ENCODE data around the gene RAB36. TPM values are rescaled to one million over a fixed set of nuclear protein-coding genes. Genes with fewer than 3 reads are reported as not detected.

The RAB36 gene
- total RNA-seq, 3 donors from 2014 or later (not counting 1 experiment from before 2014, with no cell fraction given) = 1.7 to 2.9 (median 2.6) TPM

GRCh38 chr22:23112472-23113012 is 32.7 kb upstream of the RAB36 start:
- no peak for DNase-seq
- Mint-ChIP-seq H3K9me3 (no peaks in the 10 kb centered on the region), H3K4me3 (no peak overlapping the region), H3K4me1 (no peaks in the 10 kb centered on the region), H3K27ac (no peak overlapping the region), H3K36me3 (no peaks in the 10 kb centered on the region), H3K27me3 (ENCODE audit: low read depth in 2 of 2) (no peaks in the 10 kb centered on the region)
- TF ChIP-seq, protein P1, sequence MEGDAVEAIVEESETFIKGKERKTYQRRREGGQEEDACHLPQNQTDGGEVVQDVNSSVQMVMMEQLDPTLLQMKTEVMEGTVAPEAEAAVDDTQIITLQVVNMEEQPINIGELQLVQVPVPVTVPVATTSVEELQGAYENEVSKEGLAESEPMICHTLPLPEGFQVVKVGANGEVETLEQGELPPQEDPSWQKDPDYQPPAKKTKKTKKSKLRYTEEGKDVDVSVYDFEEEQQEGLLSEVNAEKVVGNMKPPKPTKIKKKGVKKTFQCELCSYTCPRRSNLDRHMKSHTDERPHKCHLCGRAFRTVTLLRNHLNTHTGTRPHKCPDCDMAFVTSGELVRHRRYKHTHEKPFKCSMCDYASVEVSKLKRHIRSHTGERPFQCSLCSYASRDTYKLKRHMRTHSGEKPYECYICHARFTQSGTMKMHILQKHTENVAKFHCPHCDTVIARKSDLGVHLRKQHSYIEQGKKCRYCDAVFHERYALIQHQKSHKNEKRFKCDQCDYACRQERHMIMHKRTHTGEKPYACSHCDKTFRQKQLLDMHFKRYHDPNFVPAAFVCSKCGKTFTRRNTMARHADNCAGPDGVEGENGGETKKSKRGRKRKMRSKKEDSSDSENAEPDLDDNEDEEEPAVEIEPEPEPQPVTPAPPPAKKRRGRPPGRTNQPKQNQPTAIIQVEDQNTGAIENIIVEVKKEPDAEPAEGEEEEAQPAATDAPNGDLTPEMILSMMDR (IDR thresholded peaks at IDR 0.05) = no peak
- no peak overlapping the region for H3K4me3 ChIP-seq (ENCODE audit: low read length)
- H3K27ac ChIP-seq (ENCODE audit: low read length) = no peak overlapping the region
- no peaks in the 10 kb centered on the region for H3K27me3 ChIP-seq (ENCODE audit: control insufficient read depth, insufficient read depth, low read length)
- no peaks in the 10 kb centered on the region for H3K36me3 ChIP-seq (ENCODE audit: control insufficient read depth, insufficient read depth, low read length)
- no peaks in the 10 kb centered on the region for H3K4me1 ChIP-seq (ENCODE audit: control insufficient read depth, insufficient read depth, low read length)
- no peaks in the 10 kb centered on the region for H3K9me3 ChIP-seq (ENCODE audit: control insufficient read depth, insufficient read depth, low read length)
- ATAC-seq = no peak
- intact Hi-C loops (cut with micrococcal nuclease) = no loop called here
- 89% methylated on average over 9 of the region's 9 CpGs for WGBS (ENCODE audit: insufficient coverage)

DNA sequence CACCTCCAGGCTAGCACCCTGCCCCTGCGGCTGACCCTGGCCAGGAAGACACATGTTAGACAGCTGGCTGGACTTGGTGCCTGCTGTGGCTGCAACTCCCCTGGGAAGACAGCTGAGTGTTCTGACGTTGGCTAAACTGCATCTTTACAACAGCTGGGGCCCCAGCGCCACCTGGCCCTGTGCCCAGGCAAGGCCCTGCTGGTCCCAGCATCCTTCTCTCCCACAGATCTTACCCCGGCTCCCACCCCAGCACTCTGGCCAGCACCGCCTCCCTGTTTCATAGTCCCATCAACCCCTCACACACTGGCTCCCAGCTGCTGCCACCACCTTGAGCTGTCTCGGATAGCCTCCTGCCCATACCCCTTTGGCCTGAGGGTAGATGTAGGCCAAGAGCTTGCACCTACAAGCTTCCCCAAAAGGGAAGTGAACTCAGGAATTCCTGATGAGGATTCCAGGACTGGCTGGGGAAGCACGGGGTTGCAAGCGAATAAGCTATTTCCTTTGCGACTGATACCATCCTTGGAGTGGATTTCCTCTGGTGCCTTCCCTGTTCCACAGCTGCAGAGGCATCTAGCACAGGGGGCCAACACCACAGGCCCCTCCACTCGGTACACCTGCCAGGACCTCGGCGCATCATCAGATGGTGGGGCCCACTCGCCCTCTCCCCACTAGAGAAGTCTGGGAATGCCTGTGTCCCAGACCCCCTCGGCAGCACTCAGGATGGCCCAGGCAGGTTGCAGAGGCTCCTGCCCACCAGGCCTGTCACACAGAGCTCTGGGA is 32.0 kb upstream of the RAB36 start:
- Mint-ChIP-seq H3K4me1 (no peaks in the 10 kb centered on the region), H3K27me3 (ENCODE audit: low read depth in 2 of 2) (no peaks in the 10 kb centered on the region), H3K27ac (no peak overlapping the region), H3K36me3 (no peaks in the 10 kb centered on the region), H3K4me3 (no peak overlapping the region), H3K9me3 (no peaks in the 10 kb centered on the region)
- WGBS (ENCODE audit: insufficient coverage) = 82% methylated on average over 14 of the region's 14 CpGs
- Histone ChIP-seq H3K4me1 (ENCODE audit: control insufficient read depth, insufficient read depth, low read length) (no peaks in the 10 kb centered on the region), H3K9me3 (ENCODE audit: control insufficient read depth, insufficient read depth, low read length) (no peaks in the 10 kb centered on the region), H3K27me3 (ENCODE audit: control insufficient read depth, insufficient read depth, low read length) (no peaks in the 10 kb centered on the region), H3K27ac (ENCODE audit: low read length) (no peak overlapping the region), H3K4me3 (ENCODE audit: low read length) (no peak overlapping the region), H3K36me3 (ENCODE audit: control insufficient read depth, insufficient read depth, low read length) (no peaks in the 10 kb centered on the region)
- ATAC-seq (no peak), DNase-seq (no peak)
- TF ChIP-seq, protein P1 (IDR thresholded peaks at IDR 0.05) = no peak
- intact Hi-C loops (cut with micrococcal nuclease) = no loop called here

- intact Hi-C loops (cut with micrococcal nuclease) = no loop called here
- Histone ChIP-seq H3K4me3 (ENCODE audit: low read length) (no peak overlapping the region), H3K4me1 (ENCODE audit: control insufficient read depth, insufficient read depth, low read length) (peaks cover 3% of the 10 kb centered on the region), H3K27ac (ENCODE audit: low read length) (no peak overlapping the region), H3K9me3 (ENCODE audit: control insufficient read depth, insufficient read depth, low read length) (no peaks in the 10 kb centered on the region), H3K27me3 (ENCODE audit: control insufficient read depth, insufficient read depth, low read length) (no peaks in the 10 kb centered on the region), H3K36me3 (ENCODE audit: control insufficient read depth, insufficient read depth, low read length) (no peaks in the 10 kb centered on the region)
- H3K36me3 Mint-ChIP-seq = no peaks in the 10 kb centered on the region
- H3K9me3 Mint-ChIP-seq = no peaks in the 10 kb centered on the region
- DNase-seq = no peak
- no peak overlapping the region for H3K27ac Mint-ChIP-seq
- ATAC-seq = no peak
- 88% methylated on average over 18 of the region's 18 CpGs for WGBS (ENCODE audit: insufficient coverage)
- H3K4me1 Mint-ChIP-seq = peaks cover 0 to under 1% of the 10 kb centered on the region in 2 donors
- H3K4me3 Mint-ChIP-seq = no peak overlapping the region
- TF ChIP-seq, protein P1 (IDR thresholded peaks at IDR 0.05) = no peak
- H3K27me3 Mint-ChIP-seq (ENCODE audit: low read depth in 2 of 2) = no peaks in the 10 kb centered on the region
These were observed 31.2 kb upstream of the RAB36 start for GRCh38 chr22:23113847-23114720.
